Fibroblast of lung (primary cell): ENCODE results near the gene RTN3.

Source experiments
- EZH2 ChIP-seq: IDR thresholded peaks from 2 replicates; pipeline ENCODE4 v1.5.1; 2012; ENCODE audit warnings: low read length, control low read depth, mild to moderate bottlenecking; ENCODE audit errors: missing control alignments
- TF ChIP-seq, protein P1 (sequence below), 2 donors: IDR thresholded peaks in 1 of 2; conservative IDR thresholded peaks in 1 of 2; 1 replicate in 1 of 2; 2 replicates in 1 of 2; pipeline ENCODE4 v1.5.1; 2011 to 2012; ENCODE audit warnings: low read length in 2 of 2, control low read depth in 1 of 2, inconsistent platforms in 1 of 2, low read depth in 1 of 2, mild to moderate bottlenecking in 1 of 2

DNA sequence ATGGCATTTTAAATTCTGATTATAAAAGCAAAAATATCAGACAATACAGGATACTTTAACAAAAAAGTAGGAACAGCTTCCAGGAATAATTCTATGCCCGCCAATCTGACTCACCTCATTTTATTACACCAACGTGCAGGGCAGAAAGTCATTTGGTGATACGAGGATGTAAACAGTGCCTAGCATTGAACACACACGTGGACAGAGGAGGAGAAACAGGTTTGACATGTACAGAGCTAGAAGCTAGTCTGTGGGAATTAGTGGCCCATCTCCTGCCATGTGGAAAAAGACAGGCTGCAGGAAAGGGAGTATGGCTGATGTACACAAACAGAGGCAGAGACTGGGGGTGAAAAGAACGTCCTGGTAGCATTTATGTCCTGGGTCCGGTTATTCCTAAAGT is 123.0 kb downstream of the RTN3 start:
- TF ChIP-seq, protein P1, sequence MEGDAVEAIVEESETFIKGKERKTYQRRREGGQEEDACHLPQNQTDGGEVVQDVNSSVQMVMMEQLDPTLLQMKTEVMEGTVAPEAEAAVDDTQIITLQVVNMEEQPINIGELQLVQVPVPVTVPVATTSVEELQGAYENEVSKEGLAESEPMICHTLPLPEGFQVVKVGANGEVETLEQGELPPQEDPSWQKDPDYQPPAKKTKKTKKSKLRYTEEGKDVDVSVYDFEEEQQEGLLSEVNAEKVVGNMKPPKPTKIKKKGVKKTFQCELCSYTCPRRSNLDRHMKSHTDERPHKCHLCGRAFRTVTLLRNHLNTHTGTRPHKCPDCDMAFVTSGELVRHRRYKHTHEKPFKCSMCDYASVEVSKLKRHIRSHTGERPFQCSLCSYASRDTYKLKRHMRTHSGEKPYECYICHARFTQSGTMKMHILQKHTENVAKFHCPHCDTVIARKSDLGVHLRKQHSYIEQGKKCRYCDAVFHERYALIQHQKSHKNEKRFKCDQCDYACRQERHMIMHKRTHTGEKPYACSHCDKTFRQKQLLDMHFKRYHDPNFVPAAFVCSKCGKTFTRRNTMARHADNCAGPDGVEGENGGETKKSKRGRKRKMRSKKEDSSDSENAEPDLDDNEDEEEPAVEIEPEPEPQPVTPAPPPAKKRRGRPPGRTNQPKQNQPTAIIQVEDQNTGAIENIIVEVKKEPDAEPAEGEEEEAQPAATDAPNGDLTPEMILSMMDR (conservative IDR thresholded peaks at IDR 0.05 in 1 of 2, IDR thresholded peaks at IDR 0.05 in 1 of 2; ENCODE audit: low read depth in 1 of 2, low read length in 2 of 2), result no peak
- TF ChIP-seq EZH2, result no peak
